GM19023 (cell line): ENCODE measurements around the gene CENPP.
"Not testable (repeated sequence)": the region's sequence is repeated elsewhere in the genome, so short reads cannot be mapped to it uniquely, and the experiment has no call there.

Experiments used
- ATAC-seq: cut with Tn5 transposase; IDR thresholded peaks from one replicate; pipeline ENCODE4 v1.9.1; 2021; ENCODE audit warnings: mild to moderate bottlenecking, moderate library complexity; ENCODE audit not compliant: unreplicated experiment

CENPP gene

GRCh38 chr9:92611621-92612285 is 286.0 kb downstream of the CENPP start:
- no peak for ATAC-seq

GRCh38 chr9:92612292-92612691 is 286.5 kb downstream of the CENPP start:
- no peak for ATAC-seq

GRCh38 chr9:92612816-92613215 is 287.1 kb downstream of the CENPP start:
- ATAC-seq = no peak

- ATAC-seq = no peak
Measured at GRCh38 chr9:92613268-92614122, 287.7 kb downstream of the CENPP start.

GRCh38 chr9:92614123-92614510 is 288.4 kb downstream of the CENPP start:
- ATAC-seq = no peak

- ATAC-seq = no peak
Measured at GRCh38 chr9:92614763-92615461, 289.2 kb downstream of the CENPP start.

- no peak for ATAC-seq
Measured at GRCh38 chr9:92615790-92616189, 290.0 kb downstream of the CENPP start.

- no peak for ATAC-seq
Measured at GRCh38 chr9:92616199-92616641, 290.5 kb downstream of the CENPP start.

- ATAC-seq = no peak
Measured at GRCh38 chr9:92616655-92617111, 290.9 kb downstream of the CENPP start.

GRCh38 chr9:92617195-92617813 is 291.6 kb downstream of the CENPP start:
- no peak for ATAC-seq

- no peak for ATAC-seq
Measured at GRCh38 chr9:92617951-92618510, 292.3 kb downstream of the CENPP start.

GRCh38 chr9:92618633-92619225 is 293.0 kb downstream of the CENPP start:
- ATAC-seq = no peak

- ATAC-seq = no peak
Measured at GRCh38 chr9:92619601-92620300, 294.0 kb downstream of the CENPP start.

- ATAC-seq = no peak
Measured at GRCh38 chr9:92620845-92621244, 295.1 kb downstream of the CENPP start.

- not testable (repeated sequence) for ATAC-seq
Measured at GRCh38 chr9:92623936-92624335, 298.2 kb downstream of the CENPP start.

- ATAC-seq = no peak
Measured at GRCh38 chr9:92626484-92626883, 300.7 kb downstream of the CENPP start.

- ATAC-seq = no peak
Measured at GRCh38 chr9:92627651-92628050, 301.9 kb downstream of the CENPP start.

- no peak for ATAC-seq
Measured at GRCh38 chr9:92631452-92632343, 305.9 kb downstream of the CENPP start.

- no peak for ATAC-seq
Measured at GRCh38 chr9:92632641-92633040, 306.9 kb downstream of the CENPP start.
